ENCODE measurements around the gene PLA2G4C. TPM values are rescaled to one million over a fixed set of nuclear protein-coding genes. Genes with fewer than 3 reads are reported as not detected.

The PLA2G4C gene
- total RNA-seq, 2 donors from 2014 or later: 23.2 to 40.0 TPM

GRCh38 chr19:48059331-48059730 lies 51.3 kb downstream of the PLA2G4C start:
- no peaks in the 10 kb centered on the region for H3K36me3 ChIP-seq
- H3K4me3 ChIP-seq: no peak overlapping the region
- no peak overlapping the region for H3K27ac ChIP-seq
- H3K27me3 ChIP-seq: no peaks in the 10 kb centered on the region
- H3K4me1 ChIP-seq: no peaks in the 10 kb centered on the region
- no peak for TF ChIP-seq CTCF (IDR thresholded peaks at IDR 0.05)
- no peak for DNase-seq (ENCODE audit: low spot score)
- no peaks in the 10 kb centered on the region for H3K9me3 ChIP-seq

DNA sequence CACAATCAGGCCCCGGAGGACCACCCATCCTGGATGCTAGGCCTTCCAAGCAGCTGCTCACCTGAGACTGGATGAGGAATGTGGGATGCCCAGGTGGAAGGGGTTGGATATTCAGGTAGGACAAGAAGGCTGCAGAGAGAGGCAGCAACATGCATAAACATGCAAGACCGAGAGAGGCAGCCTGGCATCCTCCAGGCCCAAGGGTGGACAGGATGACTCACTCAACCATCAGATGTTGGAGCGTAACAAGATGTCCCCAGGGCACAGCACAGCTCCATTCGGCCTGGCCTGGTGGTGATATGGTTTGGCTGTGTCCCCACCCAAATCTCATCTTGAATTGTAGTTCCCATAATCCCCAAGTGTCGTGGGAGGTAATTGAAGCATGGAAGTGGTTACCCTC lies 56.8 kb downstream of the PLA2G4C start:
- peaks cover 19% of the 10 kb centered on the region for H3K36me3 ChIP-seq

DNA sequence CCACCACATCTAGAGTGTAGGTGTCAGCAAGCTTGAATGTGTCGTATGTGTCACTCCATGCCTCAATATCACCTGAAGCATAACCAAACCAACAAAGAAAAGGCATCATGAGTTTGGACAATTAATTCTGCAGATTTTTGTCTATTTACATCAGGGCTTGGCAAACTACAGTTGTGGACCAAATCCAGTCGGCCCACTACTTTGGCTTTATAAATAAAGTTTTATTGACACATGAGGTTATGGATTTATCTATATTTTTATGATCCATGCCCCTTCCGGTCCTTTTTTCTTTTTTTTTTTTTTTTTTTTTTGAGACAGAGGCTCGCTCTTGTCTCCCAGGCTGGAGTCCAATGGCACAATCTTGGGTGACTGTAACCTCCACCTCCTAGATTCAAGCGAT lies 57.5 kb downstream of the PLA2G4C start:
- Histone ChIP-seq H3K9me3 (no peaks in the 10 kb centered on the region), H3K27ac (no peak overlapping the region), H3K4me1 (no peaks in the 10 kb centered on the region), H3K27me3 (no peaks in the 10 kb centered on the region), H3K4me3 (no peak overlapping the region), H3K36me3 (peaks cover 19% of the 10 kb centered on the region)
- no peak for DNase-seq (ENCODE audit: low spot score)
- TF ChIP-seq CTCF (IDR thresholded peaks at IDR 0.05): no peak

More for the DNA sequence above, 56.8 kb downstream of the PLA2G4C start:
- Histone ChIP-seq H3K27ac (no peak overlapping the region), H3K9me3 (no peaks in the 10 kb centered on the region), H3K27me3 (no peaks in the 10 kb centered on the region), H3K4me3 (no peak overlapping the region), H3K4me1 (no peaks in the 10 kb centered on the region)
- DNase-seq (ENCODE audit: low spot score): no peak
- no peak for TF ChIP-seq CTCF (IDR thresholded peaks at IDR 0.05)

DNA sequence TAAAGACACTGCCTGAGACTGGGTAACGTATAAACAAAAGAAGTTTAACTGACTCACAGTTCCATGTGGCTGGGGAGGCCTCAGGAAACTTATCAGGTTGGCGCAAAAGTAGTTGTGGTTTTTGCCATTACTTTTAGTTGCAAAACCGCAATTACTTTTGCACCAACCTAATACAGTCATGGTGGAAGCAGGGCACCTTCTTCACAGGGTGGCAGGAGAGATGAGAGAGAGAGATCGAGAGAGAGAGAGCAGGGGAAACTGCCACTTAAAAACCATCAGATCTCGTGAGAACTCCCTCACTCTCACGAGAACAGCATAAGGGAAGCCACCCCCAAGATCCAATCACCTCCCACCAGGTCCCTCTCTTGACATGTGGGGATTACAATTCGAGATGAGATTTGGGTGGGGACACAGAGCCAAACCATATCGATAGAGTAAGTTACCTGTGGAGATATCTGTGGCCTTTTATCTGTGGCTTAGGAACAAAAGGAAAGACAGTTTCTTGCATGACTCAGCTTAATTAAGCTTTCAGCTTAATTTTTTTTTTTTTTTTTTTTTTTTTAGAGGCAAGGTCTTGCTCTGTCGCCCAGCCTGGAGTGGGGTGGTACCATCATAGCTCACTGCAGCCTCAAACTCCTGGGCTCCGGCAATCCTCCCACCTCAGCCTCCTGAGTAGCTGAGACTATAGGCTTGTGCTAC lies 59.1 kb downstream of the PLA2G4C start:
- Histone ChIP-seq H3K36me3 (peaks cover 19% of the 10 kb centered on the region), H3K9me3 (no peaks in the 10 kb centered on the region), H3K27ac (no peak overlapping the region), H3K4me1 (no peaks in the 10 kb centered on the region), H3K27me3 (no peaks in the 10 kb centered on the region), H3K4me3 (no peak overlapping the region)
- TF ChIP-seq CTCF (IDR thresholded peaks at IDR 0.05): no peak
- DNase-seq (ENCODE audit: low spot score): no peak

- DNase-seq (ENCODE audit: low spot score): no peak
- Histone ChIP-seq H3K4me1 (no peaks in the 10 kb centered on the region), H3K27me3 (no peaks in the 10 kb centered on the region), H3K36me3 (no peaks in the 10 kb centered on the region), H3K4me3 (no peak overlapping the region), H3K27ac (no peak overlapping the region), H3K9me3 (no peaks in the 10 kb centered on the region)
- no peak for TF ChIP-seq CTCF (IDR thresholded peaks at IDR 0.05)
Measured at GRCh38 chr19:48044561-48044960, 66.1 kb downstream of the PLA2G4C start.

All from right atrium auricular region (tissue), 2 donors.